ENCODE data around the gene SLC34A3.

The SLC34A3 gene

DNA sequence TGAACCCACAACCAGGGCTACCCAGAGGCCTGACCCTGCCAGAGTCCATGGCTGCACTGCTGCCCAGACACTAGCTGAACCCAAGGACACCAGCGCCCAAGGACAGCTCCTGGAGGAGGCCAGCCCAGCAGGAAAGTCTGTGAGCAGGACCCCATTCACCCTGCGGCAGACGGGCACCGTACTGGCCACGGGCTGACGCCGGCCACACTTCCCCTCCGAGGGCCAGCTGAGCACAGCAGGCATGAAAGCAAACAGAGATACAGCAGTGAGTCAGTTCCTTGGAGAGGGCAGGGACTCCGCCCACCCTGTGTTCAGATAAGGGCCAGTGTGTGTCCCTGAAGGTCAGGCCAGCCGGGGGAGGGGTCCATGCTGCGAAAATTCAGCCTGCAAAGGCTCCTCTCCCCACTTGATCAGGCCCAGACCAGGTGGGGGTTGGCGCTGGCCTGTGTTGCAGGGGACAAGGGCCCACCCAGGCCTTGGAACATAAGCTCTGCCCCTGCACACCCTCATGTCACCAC, 11.9 kb upstream of the SLC34A3 start:
- no peak for DNase-seq

DNA sequence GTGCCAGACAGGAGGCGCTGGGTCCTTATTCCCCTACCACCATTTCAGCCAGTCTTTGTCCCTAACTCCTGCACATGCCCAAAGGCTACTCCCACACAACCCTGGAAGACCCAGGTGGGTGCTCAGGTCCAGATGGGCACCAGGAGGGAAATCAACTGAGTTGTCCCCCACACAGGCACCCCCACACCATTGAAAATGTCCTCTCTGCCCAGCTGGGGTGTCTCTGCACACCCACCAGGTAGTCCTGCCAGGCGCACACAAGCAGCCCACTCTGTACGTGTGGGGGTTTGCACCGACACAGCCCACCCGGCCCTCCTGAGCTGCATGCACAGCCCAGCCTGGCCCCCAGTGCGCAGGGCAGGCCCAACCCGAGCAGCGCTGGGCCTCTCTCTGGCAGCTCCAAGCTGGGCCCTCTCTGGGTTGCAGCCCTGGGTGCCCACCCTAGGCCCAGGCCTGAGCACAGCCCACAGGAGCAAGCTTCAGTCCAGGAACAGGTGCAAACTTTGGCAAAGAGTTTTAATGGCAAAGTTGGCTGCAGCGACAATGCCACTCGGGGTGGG, 10.9 kb upstream of the SLC34A3 start:
- DNase-seq: no peak

DNA sequence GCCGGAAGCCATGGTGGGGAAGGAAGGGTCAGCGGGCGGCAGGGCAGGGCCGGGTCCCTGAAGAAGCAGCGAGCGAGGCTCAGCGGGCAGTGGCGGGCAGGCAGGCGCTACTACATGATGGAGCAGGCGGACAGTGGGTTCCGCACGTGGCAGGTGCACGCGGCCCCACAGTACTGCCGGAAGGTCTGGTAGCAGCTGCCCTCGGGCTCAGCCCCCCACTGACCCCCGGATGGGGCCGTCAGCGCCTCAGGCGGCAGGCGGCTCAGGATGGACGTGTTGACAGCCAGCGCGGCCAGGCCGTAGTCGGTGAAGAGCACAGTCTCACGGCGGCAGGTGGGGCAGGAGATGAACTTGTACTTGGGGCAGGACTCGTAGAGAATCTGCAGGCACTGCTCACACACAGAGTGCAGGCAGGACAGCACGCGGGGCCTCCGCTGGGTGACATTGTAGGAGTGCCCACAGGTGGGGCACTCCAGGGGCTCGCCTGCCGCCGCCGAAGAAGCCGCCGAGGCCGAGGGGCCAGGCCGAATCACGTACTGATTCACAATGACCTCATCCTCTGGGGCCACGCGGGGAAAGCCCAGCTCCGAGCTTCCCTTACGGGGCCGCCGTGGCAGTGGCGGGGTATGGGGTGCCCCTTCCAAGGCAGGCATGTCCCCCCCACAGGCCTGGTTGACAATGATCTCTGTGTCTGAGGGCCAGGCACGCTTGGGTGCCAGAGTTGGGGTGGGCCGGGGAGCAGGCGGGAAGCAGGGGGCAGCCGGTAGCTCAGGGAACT, 10.2 kb upstream of the SLC34A3 start:
- no peak for DNase-seq

DNA sequence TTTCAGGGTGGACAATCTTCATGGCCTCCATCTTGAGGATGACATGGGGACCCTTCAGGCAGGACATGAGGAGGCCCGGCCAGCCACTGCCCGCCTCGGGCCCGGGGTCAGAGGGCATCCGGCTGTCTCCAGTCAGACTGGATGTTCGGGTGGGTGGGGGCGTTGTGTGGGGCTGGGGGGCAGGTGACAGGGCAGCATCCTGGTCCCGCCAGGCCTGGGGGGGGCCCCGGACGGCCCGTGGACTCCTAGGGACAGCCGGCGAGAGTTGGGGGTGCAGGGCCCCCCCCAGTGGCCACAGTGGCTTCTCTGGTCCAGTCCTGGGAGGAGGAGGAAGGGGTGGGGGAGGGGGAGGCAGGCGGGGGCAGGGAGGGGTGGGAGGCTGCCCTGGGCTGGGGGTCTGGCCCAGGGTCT, 9.6 kb upstream of the SLC34A3 start:
- no peak for DNase-seq

DNA sequence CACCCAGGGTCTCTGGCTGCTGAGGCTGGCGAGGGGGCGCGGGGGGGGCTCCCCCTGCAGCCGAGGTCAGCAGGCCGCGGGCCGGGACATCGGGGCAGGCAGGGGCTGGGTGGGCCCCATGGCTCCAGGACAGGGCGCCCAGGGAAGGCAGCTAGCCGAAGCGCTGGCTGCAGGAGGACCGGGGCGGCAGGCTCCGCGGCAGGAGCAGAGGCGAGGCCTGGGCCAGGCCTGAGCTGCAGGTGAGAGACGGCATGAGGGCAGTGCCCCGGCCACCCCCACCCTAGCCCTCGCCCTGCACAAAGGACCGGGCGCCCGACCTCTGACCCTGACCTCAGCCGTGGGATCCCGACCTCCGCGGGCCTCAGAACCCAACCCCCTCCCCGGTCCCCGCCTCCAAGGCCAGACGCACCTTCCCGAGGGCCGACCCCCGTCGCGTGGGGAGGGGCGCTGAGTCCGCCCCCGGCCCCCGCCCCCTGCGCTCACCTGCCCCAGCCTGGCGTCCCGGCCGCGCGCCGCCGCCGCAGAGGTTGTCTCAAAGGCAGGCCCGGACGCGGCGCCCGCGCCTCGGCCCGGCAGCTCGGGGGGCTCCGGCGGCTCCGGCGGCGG, 9.1 kb upstream of the SLC34A3 start:
- no peak for DNase-seq

DNA sequence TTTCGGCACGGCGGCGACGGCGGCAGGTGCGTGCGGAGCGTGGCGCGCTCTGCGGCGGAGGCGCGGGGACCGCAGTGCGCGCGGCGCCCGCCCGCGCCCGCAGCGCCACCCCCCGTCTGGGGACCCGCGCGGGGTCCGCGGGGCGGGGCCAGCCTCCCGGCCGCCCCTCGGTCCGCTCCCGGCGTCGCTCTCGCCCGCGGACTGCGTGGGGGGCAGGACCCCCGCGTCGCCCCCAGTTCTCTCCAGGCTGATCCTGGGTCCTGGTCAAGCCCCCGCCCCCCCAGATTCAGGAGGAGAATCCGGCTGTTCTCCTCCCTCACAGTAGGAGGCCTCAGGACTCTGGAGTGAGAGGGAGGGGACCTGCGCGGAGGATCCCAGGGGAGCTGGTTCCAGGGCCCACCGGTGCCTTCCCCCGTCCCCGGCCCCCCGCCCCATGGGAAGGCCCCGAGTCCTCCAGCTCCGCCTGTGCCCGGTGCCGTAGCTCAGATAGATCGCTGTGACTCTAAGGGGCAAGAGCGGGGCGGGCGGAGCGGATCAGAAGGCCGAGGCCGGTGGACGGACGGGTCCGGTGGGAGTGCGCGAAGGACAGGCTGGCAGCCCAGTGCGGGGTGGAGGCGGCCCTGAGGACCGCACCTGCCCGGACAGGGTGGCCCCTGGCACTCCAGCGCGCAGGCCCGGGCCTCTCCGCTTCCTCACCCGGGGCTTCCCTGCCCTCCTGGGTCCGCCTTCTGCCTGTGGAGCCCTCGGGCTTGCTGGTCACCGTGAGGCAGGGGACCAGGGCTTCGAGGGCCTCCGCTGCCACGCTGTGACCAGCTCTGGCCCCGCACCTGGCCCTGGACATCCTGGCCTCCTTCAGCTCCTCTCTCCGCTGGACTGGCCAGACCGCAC, 8.3 kb upstream of the SLC34A3 start, which contains the start of gene RNF208:
TSS of gene RNF208 (minus strand) at position 51 of the 888 bp plus-strand sequence. CDS start 1,028 bp downstream, outside the sequence.
- no peak for DNase-seq

DNA sequence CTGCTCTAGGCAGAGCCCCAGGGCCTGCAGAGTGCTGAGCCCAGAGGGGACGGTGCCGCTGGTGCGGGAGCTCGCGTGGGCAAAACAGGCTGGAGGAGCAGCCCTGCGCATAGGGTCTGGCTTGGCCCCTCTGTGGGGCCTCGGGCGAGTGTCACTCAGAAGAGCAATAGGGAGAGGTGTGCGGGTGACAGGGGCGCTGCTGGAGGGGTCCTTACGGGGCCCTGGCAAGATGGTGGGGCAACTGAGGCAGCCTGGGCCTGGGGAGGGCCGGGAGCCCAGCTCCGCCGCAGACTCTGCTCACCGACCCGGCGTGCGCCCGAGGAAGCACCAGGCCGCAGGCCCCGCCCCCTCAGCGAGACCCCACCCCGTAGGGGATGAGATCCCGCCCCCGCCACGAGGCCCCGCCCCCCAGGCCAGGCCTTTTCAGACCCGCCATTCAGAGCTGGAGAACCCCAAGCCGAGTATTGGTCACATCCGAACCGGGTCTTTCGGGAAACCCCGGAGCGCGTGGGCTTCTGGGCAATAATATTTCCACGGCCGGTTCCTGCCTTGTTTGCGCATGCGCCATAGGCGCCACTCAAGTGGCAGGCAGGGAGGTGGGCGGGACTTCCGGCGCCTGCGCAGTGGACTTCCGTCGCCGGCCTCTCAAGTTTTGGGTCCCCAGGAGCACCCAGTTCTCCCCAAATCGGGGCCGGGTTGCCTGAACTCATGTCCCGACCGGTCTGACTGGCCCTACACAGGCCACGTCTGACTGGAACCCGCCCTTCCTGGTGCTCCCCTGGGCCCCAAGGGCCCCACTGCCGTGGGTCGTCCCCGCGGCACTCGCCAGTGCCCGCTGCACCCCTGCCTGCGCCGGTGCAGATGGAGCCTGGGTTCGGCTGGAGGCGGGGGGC, 7.4 kb upstream of the SLC34A3 start:
- peak; percentile 96 for DNase-seq

DNA sequence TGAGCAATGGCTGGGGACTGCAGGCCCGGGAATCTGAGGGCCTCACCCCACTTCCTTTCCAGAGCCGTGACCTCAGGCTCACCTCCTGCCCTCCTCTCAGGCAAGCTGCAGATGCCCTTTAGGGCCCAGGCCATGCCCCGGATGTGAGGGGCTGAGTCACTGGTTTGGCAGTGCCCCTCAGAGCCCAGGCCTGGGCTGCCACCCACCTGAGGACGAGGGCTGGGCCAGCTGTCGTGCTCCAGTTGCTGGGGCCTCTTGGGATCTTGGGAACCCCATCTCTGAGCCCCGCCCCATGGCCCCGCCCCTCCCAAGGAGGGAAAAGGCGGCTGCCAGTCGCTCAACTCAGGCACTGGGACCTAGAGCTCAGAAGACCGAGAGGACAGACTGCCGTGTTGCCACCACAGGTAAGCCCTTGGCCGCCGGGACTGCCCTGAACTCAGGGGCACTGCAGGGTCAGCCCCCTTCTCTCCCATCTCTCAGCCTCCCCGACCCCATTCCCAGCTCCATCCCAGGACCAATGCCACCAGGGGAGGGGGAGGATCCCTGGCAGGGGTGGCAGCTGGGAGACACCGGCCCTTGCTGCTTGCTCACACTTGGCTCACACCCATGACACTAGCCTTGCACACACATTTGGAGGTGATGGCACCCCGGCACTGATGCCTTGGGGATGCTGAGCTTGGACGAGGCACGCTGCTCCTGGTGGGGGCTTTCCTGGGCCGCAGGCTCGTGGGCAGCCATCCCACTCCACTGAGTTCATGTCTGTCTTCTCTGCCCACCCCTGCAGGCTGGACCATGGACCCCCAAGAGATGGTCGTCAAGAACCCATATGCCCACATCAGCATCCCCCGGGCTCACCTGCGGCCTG, 5.6 kb upstream of the SLC34A3 start, which contains the start of gene CYSRT1:
TSS of gene CYSRT1 (plus strand) at position 345 of the 865 bp plus-strand sequence. CDS start at position 793, 448 bp downstream.
- DNase-seq: peak; percentile 67

DNA sequence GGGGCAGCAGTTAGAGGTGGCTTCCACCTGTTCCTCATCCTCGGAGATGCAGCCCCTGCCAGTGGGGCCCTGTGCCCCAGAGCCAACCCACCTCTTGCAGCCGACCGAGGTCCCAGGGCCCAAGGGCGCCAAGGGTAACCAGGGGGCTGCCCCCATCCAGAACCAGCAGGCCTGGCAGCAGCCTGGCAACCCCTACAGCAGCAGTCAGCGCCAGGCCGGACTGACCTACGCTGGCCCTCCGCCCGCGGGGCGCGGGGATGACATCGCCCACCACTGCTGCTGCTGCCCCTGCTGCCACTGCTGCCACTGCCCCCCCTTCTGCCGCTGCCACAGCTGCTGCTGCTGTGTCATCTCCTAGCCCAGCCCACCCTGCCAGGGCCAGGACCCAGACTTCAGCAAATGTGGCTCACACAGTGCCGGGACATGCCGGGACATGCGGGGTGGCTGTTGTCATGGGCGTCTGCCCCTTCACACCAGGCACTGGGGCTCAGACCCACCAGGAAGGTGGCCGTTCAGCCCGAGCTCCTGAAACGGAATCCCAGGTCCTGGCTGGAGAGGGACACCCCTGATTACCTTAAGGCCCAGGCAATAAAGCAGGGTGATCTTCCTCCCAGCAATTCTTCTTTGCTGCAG, 4.9 kb upstream of the SLC34A3 start:
- no peak for DNase-seq

DNA sequence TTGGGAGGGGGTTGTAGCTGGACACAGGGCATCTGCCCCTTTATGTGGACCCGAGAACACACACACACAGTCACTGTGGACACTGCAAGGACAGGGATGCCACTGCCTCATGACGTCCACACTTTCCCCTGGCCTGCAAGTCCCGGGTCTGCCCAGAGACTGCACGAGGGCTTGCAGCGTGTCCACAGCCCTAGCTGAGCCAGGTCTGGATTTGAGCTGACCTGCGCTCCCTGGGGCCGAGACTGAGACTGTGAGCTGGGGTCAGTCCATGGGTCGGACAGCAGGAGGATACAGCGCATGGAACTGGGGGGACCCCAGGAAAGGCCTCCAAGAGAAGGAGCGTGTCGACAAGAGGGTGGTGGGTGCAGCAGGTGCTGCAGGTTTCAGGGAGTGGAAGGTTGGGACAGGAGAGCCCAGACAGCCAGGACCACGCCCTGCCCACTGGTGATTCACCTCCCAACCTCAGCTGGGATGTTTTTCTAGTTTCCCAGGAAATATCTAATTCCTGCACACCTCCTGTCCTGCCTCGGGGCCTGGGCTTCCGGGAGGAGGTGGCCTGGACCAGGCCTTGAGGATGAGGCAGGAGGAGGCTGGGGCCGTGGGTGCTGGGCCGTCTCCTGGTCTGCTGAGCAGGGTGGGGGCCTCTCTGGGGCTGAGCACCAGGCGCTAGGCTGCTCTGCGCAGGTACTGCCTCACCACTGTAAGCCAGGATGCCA, 4.2 kb upstream of the SLC34A3 start:
- no peak for DNase-seq

DNA sequence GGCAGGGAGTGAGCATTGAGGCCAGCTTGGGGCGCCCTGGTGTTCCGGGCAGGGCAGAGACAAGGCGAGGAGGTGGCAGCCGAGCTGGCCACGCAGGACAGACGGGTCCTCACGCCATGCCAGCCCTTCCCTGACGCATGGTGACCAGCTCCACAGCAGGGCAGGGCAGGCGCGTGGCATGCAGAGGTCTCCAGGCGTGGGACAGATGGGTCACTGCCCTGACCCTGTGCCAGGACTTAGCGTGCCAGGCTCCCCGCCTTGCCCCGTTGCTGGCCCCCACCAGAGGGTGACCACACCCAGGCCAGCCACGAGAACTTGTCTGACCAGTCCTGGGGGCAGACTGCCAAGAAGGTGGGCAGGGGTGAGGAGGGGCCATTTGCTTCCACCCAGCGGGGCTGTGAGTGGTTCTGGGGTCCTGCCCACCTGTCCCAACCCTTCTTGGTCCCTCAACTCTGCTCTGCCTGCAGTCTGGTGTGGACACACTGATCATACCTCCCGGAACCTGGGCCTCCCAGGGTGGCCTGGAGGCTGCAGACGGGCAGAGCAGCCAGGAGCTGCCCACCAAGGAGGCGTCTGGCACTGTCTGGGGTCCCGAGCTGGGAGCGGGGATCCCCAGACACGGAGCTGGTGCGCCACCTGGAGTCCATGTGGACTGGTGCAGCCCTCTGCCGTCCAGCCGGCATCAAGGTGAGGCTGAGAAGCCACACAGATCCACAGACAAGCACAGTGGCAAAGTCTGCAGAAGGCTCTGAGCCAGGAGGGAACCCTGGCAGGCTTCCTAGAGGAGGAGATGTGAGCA, 3.4 kb upstream of the SLC34A3 start, which contains the start of gene RNF224:
TSS of gene RNF224 (plus strand) at position 449 of the 799 bp plus-strand sequence. CDS start 834 bp downstream, outside the sequence.
- no peak for DNase-seq

DNA sequence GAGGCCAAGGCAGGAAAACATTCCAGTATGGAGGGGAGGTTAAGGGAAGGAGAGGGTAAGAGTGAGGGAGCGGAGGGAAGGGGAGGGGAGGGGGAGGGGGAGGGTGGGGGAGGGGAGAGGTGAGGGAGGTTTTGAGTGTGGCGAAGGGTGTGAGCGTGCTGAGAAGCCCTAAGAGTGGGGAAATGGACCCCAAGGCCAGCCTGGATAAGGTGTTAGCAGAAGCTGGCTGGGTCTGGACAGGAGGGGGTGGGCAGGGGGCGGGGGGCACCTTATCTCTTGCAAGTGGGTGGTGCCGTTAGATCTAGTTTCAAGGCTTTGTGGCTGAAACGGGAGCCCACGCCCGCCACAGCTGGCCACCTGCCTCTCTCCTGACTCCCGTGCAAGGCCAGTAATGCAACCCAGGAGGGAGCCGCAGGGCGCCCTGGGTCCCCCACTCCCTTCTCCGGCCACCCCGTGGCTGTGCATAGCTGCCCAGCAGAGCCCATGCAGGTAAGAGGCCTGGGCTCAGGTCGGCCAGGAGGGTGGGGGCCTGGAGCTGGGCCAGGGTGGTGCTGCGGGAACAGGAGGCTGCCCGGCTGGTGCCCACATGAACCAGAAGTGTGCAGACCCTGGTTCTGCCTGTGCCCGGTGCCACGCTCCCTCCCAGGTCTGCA, 2.7 kb upstream of the SLC34A3 start:
- no peak for DNase-seq

DNA sequence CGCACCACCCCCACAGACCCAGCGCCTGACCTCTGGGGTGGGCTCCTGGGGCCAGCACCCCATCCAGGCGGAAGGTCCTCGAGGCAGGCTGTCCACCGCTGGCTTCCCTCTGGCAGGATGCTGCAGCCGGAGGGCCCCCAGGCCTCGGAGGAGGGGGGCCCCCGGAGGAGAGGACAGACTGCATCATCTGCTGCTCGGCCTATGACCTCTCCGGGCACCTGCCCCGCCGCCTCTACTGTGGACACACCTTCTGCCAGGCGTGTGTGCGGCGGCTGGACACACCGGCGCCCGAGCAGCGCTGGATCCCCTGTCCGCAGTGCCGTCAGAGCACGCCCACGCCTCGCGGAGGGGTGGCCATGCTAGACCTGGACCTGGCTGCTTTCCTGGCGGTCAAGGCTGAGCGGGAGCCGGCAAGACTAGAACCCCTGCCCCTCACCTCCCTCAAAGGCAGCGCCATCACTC, 2.2 kb upstream of the SLC34A3 start:
- DNase-seq: no peak

DNA sequence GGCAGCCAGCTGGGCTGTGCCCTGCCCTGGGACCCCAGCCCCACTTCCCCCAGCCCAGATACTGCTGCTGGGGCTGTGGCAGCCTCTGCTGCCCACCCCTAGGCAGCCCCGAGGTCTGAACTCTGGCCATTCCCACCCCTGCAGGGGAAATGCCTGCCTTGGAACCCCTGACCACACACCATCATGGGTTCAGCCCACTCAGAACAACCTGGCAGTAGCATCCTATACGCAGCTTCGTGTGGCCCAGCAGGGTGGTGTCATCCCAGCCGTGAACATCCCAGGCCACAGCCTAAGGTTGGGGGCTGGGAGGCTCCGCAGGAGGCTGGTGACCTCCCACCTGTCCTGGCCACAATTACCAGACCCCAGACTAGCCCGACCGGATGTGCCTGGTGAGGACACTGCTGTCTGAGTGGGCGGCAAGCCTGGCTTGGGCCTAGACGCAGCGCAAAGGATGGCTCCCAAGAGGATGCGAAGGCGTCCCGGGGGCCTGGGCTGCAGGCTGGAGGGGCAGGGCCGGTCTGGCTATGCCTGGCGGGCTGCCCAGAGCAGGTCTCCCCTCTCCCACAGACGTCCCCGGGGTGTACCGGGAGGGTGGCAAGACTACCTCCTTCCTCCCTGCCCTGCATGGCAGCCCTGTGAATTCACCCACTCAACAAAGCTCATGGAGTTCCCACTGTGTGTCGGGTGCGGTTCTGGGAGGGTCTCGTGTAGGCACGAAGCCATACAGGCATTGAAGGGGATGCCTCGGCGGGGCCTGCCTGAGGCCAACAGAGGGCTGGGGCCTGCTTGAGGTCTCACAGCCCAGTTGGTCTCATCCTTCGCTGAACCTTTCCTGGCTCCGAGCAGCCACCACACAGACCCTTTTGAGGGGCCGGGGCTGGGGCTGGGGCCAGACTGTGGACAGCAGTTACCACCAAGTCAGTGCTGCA, 1.5 kb upstream of the SLC34A3 start:
- DNase-seq: no peak

DNA sequence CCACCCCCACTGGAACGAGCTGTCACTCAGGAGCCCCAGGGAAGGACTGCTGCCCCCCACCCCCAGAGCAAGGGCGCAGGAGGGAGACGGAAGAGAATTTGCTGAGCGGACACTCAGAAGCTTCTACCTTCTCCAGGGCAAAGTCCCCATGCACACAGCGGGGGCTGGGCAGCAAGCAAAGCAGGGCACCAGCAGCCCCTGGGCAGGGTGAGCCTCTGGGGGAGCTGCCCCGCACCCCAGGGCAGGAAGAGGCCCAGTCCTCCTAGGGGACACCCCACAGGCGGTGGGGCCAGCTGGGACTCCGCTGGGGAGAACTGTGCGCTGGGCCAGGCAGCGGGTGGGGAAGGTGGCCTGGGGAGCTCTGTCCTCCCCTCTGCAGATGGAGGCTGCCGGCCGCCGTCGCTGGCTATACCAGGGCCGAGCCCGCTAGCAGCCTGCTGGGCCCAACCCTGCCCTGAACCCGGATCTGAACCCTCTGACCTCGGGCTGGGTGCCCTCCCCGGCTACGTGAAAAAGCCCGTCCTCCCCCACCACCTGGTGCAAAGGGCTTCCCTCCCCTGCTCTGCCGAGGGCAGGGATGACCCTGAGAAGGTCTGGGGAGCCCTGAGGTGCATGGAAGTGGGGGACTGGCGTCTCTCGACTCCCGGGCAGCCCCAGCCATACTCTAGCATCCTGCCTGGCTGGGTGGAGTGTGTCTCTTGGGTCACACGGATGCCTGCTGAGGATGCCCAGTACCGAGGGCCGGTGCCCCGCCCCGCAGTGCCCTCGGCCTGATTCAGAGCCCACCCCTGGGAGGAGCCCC, 597 bp upstream of the SLC34A3 start:
- DNase-seq: no peak
